H1 (cell line): Measurements from ENCODE around the gene PIP4K2C. TPM values are rescaled to one million over a fixed set of nuclear protein-coding genes. Genes with fewer than 3 reads are reported as not detected.

Source experiments
- JUND ChIP-seq: IDR thresholded peaks from 2 replicates; pipeline ENCODE4 v1.6.1; 2011; ENCODE audit warnings: mild to moderate bottlenecking, improper control_type of control experiment, low read length
- polyA plus RNA-seq, 7 experiments: library from polyadenylated mRNA; depleted of rRNA in 3 of 7; stranded (reverse) in 5 of 7; unstranded in 2 of 7; fragments of >200 nt in 5 of 7; fragments of 200-250 nt in 2 of 7; gene quantifications; 1 replicate in 5 of 7; 2 replicates in 1 of 7; 4 replicates in 1 of 7; pipeline versions ENCODE4 v1.2.1 to v1.2.3, GENCODE V29; 2011 to 2013; ENCODE audit warnings: missing spikeins in 2 of 7, mixed read lengths in 2 of 7
- total RNA-seq: library from RNA; stranded (reverse); fragmentation: NEBNext Ultra II Directional; extraction: Animal tissue kit (Norgen Biotek cat#: 25700); gene quantifications from 2 replicates; pipeline ENCODE4 v1.2.1, GENCODE V29; 2021

Gene PIP4K2C
- total and polyA plus RNA-seq, 2 of the 8 experiments (the other 6 are each of a cell fraction or from before 2014, with no cell fraction given): 25.0 to 27.1 TPM

DNA sequence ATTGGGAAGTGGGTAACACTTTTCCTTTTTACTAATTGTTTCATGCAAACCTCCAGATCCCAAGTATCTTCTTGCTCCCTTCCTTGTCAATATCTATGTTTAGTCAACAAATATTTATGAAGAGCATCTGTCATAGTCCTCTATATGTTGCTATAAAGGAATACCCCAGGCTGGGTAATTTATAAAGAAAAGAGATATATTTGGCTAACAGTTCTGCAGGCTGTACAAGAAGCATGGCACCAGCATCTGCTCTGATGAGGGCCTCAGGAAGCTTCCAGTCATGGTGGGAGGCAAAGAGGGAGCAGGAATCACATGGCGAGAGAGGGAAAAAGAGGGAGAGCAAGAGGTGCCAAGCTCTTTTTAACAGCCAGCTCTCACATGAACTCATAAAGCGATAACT lies 36.5 kb upstream of the PIP4K2C start (continued):
- TF ChIP-seq JUND: no peak
